ENCODE results near the gene NFE2L2.

- TF ChIP-seq CTCF (conservative IDR thresholded peaks at IDR 0.05 in 1 of 2, IDR thresholded peaks at IDR 0.05 in 1 of 2; ENCODE audit: extremely low read depth in 1 of 2, insufficient read depth in 1 of 2, low read depth in 1 of 2, low read length in 2 of 2) (no peak), EZH2 (IDR thresholded peaks at IDR 0.05; ENCODE audit: borderline replicate concordance, low read length) (no peak)
Observed at GRCh38 chr2:177201919-177202346, 62.6 kb downstream of the NFE2L2 start.

Data from mammary epithelial cell (primary cell).